CD4-positive, alpha-beta T cell treated with Interleukin-15 for 1 hour (primary cell): Measurements from ENCODE around the gene GPR4.
"Not testable (repeated sequence)": the region's sequence is repeated elsewhere in the genome, so short reads cannot be mapped to it uniquely, and the experiment has no call there.

ENCODE experiments used
- DNase-seq: peaks from one replicate; pipeline ENCODE4 v3.0.0-alpha.2; 2020

GPR4 gene

GRCh38 chr19:45621976-45622503 lies 20.0 kb upstream of the GPR4 start:
- DNase-seq, result no peak

DNA sequence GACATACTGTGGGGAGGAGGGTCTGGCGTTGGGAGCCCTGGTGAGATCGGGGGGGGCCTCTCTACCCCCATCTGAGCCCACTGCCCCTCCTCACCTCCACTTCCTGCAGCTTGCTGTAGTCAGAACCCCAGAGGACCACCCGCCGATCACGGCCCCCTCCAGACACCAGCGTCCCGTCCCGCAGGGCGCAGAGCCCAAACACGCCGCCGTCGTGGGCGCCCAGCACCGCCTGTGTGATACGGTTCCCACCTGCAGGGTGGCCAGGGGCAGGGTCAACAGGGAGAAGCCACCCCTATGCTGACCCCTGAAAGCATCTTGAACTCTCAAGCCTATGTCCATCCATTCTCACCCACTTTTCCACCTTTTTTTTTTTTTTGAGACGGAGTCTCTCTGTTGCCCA lies 19.4 kb upstream of the GPR4 start:
- DNase-seq, result no peak

- DNase-seq, result no peak
Observed at GRCh38 chr19:45616704-45617017, 14.6 kb upstream of the GPR4 start.

GRCh38 chr19:45615795-45616703 lies 14.0 kb upstream of the GPR4 start:
- peak; percentile 79 for DNase-seq

GRCh38 chr19:45615056-45615455 lies 13.0 kb upstream of the GPR4 start:
- not testable (repeated sequence) for DNase-seq

DNA sequence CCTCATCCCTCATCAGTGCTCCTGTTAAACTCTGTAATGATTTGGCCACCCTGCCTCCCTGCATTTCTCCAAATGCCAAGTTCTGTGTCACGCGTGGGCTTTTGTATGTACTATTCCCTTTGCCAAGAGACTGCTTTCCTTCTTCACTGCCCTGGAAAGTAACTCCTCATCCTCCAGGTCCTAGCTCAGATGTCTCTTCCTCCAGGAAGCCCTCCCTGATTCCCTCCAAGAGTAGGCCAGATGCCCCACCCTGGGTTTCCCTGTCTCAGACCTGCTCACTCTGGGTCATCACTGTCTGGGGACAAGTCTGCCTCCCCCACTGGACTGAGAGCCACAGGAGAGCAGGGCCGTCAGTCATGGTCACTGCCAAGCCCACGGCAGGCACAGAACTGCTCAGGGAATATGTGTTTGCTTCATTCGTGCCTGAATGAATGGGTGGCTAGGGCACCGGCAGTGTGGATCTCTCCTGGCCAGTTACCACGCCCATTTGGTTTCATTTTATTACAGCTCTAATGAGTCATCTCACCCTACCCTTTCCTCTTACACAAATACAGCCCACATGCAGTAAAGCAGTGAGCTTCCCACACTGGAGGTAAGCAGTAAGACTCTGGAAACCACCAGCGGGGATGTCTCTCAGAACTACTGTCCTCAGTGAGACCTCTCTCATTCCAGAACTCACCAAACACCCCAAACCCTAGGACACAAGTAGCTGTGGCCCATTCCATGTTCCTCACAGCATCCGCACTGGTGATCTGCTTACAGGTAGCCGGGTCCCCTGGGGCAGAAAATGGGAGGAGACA lies 12.1 kb upstream of the GPR4 start:
- peak; percentile 47 for DNase-seq

- DNase-seq, result no peak
Observed at GRCh38 chr19:45608948-45609347, 6.9 kb upstream of the GPR4 start.

DNA sequence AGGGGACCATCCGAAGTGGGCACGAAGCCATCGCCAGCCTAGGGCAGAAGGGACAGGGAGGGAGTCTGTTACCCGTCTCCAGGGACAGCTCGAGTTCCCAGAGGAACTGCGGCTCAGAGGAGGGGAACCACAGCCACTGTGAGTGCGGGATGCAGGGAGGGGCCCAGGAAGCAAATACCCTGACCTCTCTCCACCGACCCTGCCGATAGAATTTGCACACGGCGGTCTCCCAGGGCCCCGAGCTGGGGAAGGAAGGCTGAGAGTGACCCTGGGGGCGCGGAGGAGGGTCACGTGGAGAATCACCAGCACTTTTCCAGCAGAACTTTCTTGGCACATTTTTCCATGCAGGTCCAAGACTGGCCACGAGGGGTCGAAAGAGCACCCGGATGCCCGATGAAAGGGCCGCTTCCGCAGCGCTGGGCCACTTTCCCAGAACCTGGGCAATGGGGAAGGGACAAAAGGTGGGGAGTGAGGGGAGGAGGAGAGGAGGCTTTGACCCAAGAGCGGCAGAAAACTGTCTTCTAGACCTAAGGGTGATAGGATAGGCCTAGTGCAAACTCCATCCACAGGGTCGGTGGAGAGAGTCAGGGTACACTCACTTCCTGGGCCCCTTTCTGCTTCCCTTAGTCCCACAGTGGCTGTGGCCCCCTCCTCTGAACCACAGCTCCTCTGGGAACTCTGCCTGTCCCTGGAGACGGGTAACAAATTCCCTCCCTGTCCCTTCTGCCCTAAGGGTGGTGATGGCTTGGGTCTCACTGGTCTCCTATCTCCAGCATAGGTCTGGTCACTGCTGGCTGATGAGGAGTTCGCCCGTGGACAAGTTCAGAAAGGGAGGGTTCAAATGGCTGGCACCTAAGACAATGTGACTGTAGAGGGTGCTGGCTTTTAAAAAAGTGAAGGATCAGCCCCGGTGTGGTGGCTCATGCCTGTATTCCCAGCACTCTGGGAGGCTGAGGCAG lies 5.3 kb upstream of the GPR4 start:
- peak; percentile 34 for DNase-seq

- DNase-seq, result no peak
Observed at GRCh38 chr19:45601115-45601514, 897 bp downstream of the GPR4 start.

DNA sequence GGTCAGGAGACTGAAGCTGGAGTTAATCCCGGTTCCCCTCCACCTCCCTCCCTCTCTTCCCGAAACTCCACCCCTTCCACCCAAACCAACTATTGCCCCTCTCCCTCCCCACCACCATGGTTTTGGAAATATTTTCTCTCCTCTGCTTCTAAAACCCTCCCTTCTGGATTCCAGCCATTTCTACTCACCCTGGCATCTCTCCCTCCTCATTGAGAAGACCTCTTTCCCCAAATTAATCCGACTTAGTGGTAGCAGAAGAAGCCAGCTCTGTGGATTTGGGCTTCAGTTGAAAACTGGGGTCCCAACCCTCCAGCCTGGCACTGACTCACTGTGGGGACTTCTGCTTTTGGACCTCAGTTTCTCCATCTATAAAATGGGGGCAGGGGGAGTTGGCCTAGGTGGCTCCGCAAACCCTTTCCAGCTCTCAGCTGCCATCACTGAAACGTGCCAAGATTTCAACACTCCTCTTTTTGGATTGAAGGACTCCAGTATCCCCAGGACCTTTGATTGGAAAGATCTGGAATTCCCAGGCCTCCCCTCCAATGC lies 1.6 kb downstream of the GPR4 start:
- DNase-seq, result no peak

DNA sequence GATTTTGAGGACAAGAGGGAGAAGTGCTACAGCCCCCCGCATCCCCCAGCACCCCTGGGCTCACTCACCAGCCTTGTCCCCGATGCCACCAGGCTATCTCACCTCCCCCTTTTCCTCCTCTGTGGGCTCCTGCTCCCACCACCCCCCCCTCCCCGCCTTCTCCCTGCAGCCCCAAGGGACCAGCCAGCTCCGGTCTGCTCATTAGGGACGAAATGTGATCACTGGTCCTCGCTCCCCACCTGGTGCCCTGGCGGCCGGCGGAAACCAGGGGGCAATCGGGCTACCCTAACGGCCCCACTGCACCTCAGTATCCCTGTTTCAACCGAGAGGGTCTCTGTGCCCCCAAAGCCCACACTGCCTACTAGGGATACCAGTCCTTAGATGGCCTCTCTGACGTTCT lies 2.7 kb downstream of the GPR4 start:
- DNase-seq, result no peak

- no peak for DNase-seq
Observed at GRCh38 chr19:45598267-45599001, 3.6 kb downstream of the GPR4 start.

- no peak for DNase-seq
Observed at GRCh38 chr19:45597425-45598111, 4.4 kb downstream of the GPR4 start.

- DNase-seq, result no peak
Observed at GRCh38 chr19:45595814-45596213, 6.2 kb downstream of the GPR4 start.

GRCh38 chr19:45593520-45593919 lies 8.5 kb downstream of the GPR4 start:
- no peak for DNase-seq

DNA sequence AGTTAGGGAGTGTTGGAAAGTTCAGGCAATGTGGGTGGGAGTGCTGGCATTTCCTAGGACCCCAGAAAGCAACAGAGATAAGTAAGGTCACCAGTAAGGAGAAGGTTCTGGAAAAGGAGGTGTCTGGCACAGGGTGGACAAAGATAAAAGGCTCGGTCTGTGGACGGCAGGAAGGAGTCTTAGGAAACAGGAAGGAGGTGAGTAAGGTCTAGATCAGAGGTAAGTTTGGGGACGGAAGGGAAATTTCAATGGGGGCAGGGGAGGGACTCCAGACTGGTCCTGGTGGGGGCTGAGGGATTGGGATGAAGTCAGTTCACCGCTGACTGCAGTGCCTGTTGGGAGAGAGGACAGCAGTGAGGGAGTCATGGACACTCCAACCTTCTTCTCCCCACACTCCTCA lies 9.6 kb downstream of the GPR4 start:
- no peak for DNase-seq

DNA sequence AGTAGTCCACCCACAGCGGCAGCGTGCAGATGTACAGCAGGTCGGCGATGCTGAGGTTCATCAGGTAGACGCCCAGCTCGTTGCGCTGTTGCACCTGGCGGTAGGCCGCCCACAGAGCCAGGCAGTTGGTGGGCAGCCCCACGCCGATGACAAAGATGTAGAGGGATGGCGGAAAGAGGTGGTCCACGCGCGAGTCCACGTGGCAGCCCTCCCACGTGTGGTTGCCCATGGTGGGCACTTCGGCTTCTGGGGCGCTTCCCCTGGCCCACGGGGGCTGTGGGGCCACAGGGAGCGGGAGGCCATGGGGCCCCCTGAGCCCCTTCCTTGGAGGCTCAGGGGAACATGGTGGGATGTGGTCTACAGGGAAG lies 10.4 kb downstream of the GPR4 start:
- DNase-seq, result no peak

DNA sequence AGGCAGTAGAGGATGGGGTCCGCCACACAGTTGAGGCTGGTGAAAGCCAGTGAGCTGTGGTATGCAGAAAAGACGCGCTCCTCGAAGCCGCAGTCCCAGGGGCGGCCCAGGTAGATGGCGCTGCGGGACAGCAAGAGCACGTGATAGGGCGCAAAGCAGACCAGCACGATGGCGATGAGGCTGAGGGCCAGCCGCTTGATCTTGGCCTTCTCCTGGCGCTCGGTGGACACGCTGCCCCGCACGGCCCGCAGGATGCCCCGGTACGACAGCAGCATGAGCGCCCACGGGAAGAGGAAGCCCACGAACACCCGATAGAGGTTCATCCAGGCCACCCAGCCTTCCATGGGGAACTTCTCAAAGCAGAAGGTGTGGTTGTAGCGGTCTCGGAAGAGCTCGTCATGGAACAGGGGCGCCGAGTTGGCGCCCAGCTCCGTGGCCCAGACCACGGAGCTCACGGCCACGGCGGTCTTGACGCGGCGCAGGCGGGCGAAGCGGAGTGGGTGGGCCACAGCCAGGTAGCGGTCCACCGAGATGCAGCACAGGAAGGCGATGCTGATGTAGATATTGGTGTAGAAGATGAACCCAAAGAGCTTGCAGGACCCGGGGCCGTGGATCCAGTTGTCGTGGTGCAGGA lies 10.9 kb downstream of the GPR4 start:
- peak; percentile 30 for DNase-seq

DNA sequence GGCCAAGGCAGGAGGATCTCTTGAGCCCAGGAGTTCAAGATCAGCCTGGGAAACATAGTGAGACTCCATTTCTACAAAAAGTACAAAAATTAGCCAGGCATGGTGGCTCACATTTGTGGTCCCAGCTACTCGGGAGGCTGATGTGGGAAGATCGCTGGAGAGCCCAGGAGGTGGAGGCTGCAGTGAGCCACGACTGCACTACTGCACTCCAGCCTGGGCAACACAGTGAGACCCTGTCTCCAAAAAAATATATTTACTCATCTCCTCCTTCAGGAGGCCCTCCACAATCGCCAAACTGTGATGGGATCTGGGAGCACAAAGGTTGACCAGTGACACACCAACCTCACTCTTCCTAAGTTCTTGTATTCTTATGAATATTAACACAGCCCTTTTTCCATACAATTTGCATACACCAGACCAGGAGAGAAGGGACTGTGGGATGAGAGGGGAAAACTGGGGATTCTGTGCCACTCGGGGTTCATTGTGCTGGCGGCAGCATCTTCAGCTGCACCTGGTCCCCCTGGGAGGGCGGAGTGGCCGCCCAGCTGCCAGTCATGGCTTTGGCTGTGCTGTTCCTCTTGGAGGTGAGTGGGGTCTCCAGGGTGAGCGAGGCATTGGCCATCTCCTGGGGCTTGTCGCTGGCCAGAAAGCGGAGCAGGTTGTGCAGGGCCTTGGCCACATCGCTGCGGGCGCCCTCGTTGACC lies 11.6 kb downstream of the GPR4 start:
- DNase-seq, result no peak

DNA sequence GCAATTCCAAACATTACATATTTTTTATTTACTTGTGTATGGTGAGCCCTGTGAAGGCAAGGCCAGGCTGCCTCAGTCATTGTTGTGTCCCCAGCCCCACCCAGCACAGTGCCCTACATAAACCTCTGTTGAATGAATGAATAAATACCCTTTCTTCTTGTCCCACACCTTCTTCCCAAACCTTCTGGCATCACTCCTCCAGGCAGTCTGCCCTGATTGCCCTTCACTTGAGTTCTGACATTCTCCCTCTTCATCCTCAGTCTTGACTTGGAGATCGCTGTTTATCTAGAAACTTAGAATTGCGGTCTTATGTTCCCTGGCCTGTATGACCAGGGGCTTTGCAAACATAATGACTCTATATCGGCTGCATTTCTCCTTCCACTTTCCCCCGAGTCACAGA lies 12.2 kb downstream of the GPR4 start:
- no peak for DNase-seq
